HG03354 (cell line): Measurements from ENCODE around the gene RGL2.
A peak's percentile ranks its signal among the peaks of the same experiment; 100 is the strongest.
"Not testable (repeated sequence)": the region's sequence is repeated elsewhere in the genome, so short reads cannot be mapped to it uniquely, and the experiment has no call there.

ENCODE experiments used
- ATAC-seq: cut with Tn5 transposase; IDR thresholded peaks from one replicate; pipeline ENCODE4 v1.9.1; 2021; ENCODE audit warnings: mild to moderate bottlenecking; ENCODE audit not compliant: unreplicated experiment, poor library complexity, severe bottlenecking

RGL2 gene

GRCh38 chr6:33296797-33297405 lies 1.8 kb downstream of the RGL2 start:
- no peak for ATAC-seq

GRCh38 chr6:33295621-33296369 lies 2.9 kb downstream of the RGL2 start:
- ATAC-seq = no peak

- ATAC-seq = no peak
Observed at GRCh38 chr6:33294086-33294823, 4.5 kb downstream of the RGL2 start.

GRCh38 chr6:33292996-33293682 lies 5.6 kb downstream of the RGL2 start:
- ATAC-seq = no peak

DNA sequence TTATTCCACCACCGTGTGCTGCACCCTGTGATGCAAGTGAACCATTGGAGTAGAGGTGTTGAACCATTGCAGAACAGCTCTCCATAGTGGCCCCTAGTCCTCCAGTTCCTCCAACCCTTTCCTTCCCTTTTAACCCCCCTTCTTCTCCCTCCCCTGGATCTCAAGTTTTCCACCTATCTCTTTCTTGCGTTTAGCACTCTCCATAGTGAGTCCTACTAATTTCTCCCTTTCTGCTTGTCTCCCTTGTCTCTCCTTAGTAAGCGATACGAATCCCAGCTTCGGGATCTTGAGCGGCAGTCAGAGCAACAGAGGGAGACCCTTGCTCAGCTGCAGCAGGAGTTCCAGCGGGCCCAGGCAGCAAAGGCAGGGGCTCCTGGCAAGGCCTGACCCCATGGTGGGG lies 8.3 kb downstream of the RGL2 start:
- no peak for ATAC-seq

- peak; percentile 14 for ATAC-seq
Observed at GRCh38 chr6:33289784-33290315, 8.9 kb downstream of the RGL2 start.

DNA sequence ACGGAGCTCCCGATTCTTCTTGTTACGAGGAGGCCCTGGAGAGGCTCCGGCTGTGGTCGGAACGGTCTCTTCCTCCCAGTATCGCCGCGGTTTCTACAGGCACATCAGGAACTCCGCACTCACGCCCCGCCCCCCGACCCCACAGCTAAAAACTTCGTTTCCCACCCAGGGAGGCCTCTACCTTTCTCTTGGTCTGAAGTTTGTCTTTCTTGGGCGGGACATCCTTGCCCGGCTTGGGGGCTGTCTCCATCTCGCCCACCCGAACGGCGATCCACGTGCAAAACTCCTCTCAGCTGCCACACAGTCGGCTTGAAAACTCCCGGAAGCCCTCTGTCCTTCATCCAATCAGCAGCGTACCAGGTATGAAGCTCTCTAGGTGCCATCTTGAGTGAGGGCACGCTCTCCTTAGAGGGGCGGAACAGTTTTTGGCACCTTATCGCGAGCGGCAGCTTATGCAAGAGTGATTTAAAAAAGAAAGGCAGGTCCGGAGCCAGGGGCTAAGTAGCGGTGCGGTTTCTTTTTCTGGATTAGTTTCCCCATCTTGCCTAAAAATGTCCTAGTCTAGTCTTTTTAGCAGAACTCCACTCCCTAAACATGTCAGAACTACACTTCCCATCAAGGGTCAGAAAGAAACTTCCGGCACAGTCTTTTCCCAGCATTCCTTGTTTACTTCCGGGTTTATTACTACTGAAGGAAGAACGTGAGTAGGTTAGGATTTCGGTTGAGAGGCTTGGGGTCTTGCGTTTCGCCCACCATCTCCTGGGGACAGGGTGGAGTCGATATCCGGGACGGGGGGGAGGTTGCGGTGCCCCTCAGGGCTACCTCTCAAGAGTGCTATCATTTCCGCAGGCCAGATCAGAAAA lies 9.6 kb downstream of the RGL2 start, which contains the start of the genes PFDN6 and WDR46:
TSS of gene PFDN6 (plus strand) at position 681 of the 863 bp plus-strand sequence. CDS start 256 bp downstream, outside the sequence.
TSS of gene WDR46 (minus strand) at position 319 of the 863 bp plus-strand sequence. CDS start at position 250, 69 bp downstream.
- ATAC-seq = peak; percentile 88

DNA sequence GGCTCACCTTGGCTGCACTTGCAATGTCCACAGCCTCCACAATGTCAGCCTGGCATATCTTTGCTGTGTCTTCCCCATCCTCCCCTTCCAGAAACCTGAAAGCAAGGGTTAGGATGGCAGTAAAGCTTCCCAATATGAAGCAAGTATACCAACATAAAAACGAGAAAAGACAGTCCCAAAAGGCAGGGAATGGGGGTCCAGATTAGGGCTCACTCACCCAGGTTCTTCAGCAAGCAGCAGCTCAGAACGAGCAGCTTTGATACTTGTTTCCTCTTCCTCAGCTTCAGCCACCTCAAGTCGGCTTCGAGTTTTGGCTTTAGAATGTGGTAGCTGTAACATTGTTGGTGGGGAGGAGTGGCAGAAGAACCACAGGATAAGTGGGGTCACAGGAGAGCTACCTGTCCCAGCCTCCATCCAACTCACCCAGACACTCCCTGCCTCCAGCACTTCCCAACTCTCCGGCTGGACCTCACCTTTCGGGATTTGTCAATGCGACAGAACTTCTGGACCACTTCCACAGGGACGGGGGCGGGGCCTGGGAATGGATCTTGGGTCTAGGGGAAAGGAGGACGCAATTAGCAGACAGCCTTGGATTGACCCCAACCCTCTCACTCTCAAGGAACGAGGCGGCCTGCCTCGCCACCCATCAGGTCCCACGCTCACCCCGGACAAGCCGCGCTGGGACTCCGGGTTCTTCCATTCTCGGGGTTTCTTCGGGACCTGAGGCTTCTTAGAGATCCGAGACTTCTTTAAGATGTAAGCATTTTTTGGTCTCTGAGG lies 10.4 kb downstream of the RGL2 start:
- no peak for ATAC-seq

GRCh38 chr6:33286946-33287914 lies 11.5 kb downstream of the RGL2 start:
- ATAC-seq = no peak

DNA sequence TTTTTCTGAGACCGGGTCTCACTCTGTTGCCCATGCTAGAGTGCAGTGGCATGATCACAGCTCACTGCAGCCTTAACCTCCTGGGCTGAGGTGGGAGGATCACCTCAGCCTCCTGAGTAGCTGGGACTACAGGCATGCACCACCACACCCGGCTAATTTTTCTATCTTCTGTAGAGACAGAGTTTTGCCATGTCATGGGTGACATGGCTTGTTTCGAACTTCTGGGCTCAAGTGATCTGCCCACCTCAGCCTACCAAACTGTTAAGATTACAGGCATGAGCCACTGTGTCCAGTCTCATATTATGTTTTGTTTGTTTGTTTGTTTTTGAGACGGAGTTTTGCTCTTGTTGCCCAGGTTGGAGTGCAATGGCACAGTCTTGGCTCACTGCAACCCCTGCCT lies 13.5 kb downstream of the RGL2 start:
- ATAC-seq = not testable (repeated sequence)

DNA sequence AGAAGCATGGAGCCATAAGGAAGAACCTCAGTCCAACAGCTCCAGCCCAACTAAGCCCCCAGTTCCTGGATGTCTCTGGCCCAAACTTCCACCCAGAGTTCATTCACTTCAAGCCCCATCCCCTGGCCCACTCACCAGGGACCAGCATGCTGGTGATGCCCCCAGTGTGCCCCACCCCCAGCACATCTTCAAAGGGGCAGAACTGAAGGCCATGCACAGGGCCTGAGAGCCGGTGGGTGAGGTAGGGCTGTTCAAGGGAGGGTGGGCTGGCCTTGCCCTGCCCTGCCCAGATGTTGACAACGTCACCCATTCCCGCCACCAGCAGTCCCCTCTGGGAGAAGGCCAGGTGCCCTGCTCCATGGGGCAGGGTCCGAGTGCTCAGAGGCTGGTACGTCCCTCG lies 18.2 kb downstream of the RGL2 start:
- no peak for ATAC-seq

GRCh38 chr6:33279971-33280511 lies 18.7 kb downstream of the RGL2 start:
- no peak for ATAC-seq

DNA sequence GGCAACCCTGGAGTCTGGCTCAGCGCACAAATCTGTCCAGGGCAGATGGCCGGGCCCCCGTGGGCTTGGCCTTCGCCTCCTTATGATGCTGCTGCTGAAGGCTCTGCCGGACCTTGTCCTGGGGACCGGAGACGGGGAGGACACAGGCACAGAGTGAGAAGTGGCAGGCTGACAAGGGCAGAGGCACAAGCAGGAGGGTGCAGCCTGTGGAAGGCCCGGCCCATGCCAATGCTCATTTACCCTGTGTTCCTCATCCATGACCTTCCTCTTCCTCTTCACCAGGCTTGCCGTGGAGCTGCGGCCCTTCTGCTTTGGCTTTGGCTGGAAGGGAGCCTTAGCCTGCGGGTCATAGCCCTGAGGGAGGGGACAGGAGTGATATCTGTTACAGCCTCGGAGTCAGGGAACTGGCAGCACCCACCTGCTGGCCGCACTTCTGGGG lies 19.5 kb downstream of the RGL2 start:
- ATAC-seq = no peak

DNA sequence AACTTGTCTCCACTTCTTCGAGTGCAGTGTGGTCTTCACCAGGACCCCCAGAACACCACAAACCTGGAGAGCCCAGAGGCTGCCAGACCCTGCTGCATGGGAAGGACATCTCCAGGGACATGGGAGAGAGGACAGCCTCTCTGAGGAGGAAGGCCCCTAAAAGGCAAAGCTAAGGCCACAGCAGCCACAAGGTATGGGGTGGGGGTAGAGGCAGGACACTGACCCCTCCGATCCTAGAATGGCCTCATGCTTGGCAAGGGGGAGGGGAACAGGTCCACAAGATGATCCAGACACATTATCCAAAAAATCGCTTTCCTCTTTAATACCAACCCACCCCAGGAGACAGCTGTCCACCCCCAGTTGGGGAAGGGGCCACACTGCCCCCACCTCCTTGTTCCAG lies 19.9 kb downstream of the RGL2 start:
- no peak for ATAC-seq

DNA sequence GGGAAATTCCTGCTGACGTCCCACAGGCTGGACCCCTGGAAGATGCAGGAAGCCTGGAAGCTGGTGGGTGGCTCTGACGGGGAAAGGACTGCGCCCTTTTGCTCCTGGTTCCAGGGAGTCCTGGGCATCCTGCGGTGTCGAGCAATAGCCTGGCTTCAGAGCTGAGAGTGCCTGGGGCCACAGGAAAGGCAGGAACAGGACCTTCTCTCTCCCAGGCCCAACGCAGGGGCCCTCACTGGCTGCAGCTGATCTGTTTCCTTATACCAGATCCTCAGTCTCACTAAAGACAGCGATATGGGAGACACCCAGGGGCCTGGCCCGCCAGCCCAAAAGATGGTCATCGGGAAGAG lies 20.4 kb downstream of the RGL2 start:
- no peak for ATAC-seq

DNA sequence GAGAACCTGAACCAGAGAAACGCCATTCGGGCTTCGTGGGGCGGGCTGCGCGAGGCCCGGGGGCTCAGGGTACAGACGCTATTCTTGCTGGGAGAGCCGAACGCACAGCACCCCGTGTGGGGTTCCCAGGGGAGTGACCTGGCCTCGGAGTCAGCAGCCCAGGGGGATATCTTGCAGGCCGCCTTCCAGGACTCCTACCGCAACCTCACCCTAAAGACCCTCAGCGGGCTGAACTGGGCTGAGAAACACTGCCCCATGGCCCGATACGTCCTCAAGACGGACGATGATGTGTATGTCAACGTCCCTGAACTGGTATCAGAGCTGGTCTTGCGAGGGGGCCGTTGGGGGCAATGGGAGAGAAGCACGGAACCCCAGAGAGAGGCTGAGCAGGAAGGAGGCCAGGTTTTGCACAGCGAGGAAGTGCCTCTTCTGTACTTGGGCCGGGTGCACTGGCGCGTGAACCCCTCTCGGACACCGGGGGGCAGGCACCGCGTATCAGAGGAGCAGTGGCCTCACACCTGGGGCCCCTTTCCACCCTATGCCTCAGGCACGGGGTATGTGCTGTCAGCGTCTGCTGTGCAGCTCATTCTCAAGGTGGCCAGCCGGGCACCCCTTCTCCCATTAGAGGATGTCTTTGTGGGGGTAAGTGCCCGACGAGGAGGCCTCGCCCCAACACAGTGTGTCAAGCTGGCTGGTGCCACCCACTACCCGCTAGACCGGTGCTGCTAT lies 20.9 kb downstream of the RGL2 start:
- no peak for ATAC-seq
